PFSK-1 (cell line): ENCODE measurements around the gene ZRANB2.

Experiments
- FOXP2 ChIP-seq: optimal IDR thresholded peaks from 2 replicates; pipeline ENCODE3; 2011; ENCODE audit warnings: borderline replicate concordance, control low read depth, inconsistent platforms; ENCODE audit not compliant: insufficient read depth; ENCODE audit errors: extremely low read length, extremely low read depth
- POLR2AphosphoS5 ChIP-seq: IDR thresholded peaks from 2 replicates; pipeline ENCODE4 v1.6.1; 2012; ENCODE audit warnings: low read depth, mild to moderate bottlenecking, control low read depth, low read length, moderate library complexity
- SIN3A ChIP-seq: IDR thresholded peaks from 2 replicates; pipeline ENCODE4 v1.6.1; 2012; ENCODE audit warnings: mild to moderate bottlenecking, low read length, moderate library complexity, borderline replicate concordance; ENCODE audit not compliant: insufficient read depth
- TAF1 ChIP-seq: IDR thresholded peaks from 2 replicates; pipeline ENCODE4 v1.6.1; 2012; ENCODE audit warnings: low read length, control low read depth, borderline replicate concordance; ENCODE audit not compliant: insufficient read depth
- TF ChIP-seq, protein P1 (sequence below), 2 experiments: IDR thresholded peaks; 2 replicates each; pipeline versions ENCODE4 v1.6.1 to v1.8.0; 2011 to 2012; ENCODE audit warnings: low read depth in 2 of 2, low read length in 2 of 2, control low read depth in 1 of 2, inconsistent platforms in 1 of 2, mild to moderate bottlenecking in 1 of 2, moderate library complexity in 1 of 2; ENCODE audit not compliant: insufficient read depth in 1 of 2

The ZRANB2 gene

DNA sequence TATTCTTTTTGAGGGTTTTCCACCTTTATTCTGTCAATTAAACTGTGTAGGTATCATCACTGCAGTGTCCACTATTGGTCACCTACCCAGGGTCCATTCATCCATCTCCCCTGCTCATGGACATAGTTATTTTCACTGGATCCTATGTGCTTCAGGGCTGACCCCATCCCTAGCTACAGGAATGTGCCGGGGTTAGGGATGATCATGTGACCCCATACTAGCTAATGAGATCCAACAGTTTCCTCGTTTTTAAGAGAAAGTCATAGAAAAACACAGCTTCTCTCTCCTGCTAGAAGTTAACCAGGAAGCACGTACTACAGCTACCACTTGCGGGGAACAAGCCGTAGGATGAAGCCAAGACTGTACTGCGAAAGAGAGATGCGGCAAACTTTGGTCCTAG is 52.8 kb downstream of the ZRANB2 start:
- no peak for TF ChIP-seq POLR2AphosphoS5
- TF ChIP-seq, protein P1, sequence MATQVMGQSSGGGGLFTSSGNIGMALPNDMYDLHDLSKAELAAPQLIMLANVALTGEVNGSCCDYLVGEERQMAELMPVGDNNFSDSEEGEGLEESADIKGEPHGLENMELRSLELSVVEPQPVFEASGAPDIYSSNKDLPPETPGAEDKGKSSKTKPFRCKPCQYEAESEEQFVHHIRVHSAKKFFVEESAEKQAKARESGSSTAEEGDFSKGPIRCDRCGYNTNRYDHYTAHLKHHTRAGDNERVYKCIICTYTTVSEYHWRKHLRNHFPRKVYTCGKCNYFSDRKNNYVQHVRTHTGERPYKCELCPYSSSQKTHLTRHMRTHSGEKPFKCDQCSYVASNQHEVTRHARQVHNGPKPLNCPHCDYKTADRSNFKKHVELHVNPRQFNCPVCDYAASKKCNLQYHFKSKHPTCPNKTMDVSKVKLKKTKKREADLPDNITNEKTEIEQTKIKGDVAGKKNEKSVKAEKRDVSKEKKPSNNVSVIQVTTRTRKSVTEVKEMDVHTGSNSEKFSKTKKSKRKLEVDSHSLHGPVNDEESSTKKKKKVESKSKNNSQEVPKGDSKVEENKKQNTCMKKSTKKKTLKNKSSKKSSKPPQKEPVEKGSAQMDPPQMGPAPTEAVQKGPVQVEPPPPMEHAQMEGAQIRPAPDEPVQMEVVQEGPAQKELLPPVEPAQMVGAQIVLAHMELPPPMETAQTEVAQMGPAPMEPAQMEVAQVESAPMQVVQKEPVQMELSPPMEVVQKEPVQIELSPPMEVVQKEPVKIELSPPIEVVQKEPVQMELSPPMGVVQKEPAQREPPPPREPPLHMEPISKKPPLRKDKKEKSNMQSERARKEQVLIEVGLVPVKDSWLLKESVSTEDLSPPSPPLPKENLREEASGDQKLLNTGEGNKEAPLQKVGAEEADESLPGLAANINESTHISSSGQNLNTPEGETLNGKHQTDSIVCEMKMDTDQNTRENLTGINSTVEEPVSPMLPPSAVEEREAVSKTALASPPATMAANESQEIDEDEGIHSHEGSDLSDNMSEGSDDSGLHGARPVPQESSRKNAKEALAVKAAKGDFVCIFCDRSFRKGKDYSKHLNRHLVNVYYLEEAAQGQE (IDR thresholded peaks at IDR 0.05; ENCODE audit: insufficient read depth in 1 of 2, low read depth in 2 of 2, low read length in 2 of 2): no peak
- TF ChIP-seq SIN3A: no peak
- no peak for TF ChIP-seq TAF1
- TF ChIP-seq FOXP2: no peak

DNA sequence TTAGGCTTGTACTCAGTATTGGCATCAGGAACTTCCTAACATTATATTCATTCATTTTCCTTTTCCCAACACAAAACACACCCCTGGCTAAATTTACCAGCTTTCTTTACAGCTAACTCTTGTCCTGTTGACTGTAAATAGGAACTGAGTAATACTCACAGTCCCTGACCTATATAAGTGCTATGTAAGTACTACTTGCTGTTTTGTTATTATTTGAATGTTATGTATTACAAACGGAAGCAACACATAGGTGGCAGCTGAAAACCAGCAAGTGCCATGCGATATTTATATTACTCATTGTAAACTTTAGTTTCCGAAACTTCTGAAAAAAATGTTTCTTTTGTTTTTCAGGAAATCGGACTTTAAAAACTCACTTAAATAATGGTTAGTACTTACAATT is 54.7 kb downstream of the ZRANB2 start:
- TF ChIP-seq SIN3A (no peak), FOXP2 (no peak), POLR2AphosphoS5 (no peak), TAF1 (no peak)
- TF ChIP-seq, protein P1 (IDR thresholded peaks at IDR 0.05; ENCODE audit: insufficient read depth in 1 of 2, low read depth in 2 of 2, low read length in 2 of 2): no peak

DNA sequence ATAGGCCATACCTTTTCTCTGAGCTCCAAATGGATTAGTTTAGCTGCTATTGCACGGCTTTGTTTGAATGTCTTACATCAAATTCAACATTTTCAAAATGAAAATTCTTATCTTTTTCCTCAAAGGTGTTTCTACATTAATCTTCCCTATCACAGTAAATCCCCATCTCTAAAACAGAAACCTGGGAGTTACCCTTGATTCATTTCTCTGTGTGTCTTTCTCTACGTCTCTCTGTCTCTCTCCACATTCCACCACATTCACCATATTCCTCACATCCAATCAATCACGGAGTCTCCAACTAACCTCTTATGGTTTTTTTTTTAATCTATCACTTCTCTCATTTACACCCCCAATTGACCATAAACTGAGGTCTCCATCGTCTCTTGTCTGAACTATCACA is 57.3 kb downstream of the ZRANB2 start:
- TF ChIP-seq FOXP2: no peak
- no peak for TF ChIP-seq POLR2AphosphoS5
- TF ChIP-seq, protein P1 (IDR thresholded peaks at IDR 0.05; ENCODE audit: insufficient read depth in 1 of 2, low read depth in 2 of 2, low read length in 2 of 2): no peak
- TF ChIP-seq TAF1: no peak

DNA sequence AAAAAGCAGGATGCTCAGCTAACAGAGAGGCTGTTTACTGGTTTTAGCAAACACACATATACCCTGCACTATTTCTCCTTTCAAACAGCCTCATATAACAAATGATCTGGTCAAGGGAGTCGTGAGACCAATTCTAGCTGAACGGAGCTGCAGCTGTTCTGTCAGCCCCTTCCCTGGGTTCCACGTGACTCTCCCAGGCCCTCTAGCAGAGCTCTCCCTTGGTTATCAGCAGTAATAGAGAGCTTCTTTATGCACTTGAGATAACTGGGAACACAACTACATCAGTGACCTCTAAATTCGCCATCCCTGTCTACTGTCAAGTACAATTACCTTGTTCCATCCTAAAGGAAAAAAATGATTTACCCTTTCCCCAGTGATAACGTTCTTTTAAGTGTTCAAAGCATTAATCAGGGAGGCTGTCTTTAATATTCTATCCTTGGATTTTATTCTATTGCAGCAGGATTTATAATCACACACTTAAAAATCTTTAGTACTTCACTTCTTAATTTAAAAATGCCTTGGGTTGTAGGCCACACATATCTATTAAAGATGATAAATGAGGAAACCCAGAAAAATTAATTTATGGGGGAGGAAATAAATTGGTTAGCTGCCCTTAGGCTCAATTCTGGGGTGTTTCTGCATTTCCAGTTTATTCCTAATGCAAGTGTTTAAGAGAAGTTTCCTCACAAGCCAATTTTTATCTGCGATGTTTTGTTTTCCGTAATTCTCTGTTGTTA is 61.4 kb downstream of the ZRANB2 start:
- TF ChIP-seq TAF1 (no peak), FOXP2 (no peak), POLR2AphosphoS5 (no peak), SIN3A (no peak)
- TF ChIP-seq, protein P1 (IDR thresholded peaks at IDR 0.05; ENCODE audit: insufficient read depth in 1 of 2, low read depth in 2 of 2, low read length in 2 of 2): no peak

DNA sequence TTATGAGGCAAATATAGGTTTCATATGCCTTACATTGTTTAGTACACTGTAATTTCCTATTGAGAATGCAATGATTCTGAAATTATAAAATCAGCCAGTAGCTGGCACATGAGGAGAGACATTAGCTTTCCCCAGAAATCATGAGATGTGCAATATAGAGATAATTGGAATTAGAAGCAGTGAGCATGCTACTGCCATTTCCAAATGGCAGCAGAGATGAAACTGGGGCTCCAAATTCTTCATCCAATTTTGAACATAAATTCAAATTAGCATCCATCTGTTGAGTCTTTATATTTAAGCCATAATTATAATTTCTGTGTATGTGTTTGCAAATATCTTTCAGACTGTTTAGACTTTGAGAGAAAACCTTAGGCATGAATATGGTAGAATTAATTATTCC is 62.0 kb downstream of the ZRANB2 start:
- TF ChIP-seq SIN3A (no peak), TAF1 (no peak), POLR2AphosphoS5 (no peak)
